HCT116 (cell line): Measurements from ENCODE around the gene ATRN. TPM values are rescaled to one million over a fixed set of nuclear protein-coding genes. Genes with fewer than 3 reads are reported as not detected.

Experiments used
- ATAC-seq: fragments of 200-7000 bp; cut with Tn5 transposase; 2 replicates; pipeline ENCODE4 v1.9.1; 2020; ENCODE audit warnings: mild to moderate bottlenecking, moderate library complexity
- BruUV-seq: library from RNA; stranded (reverse); fragments of 400-500 nt; replicated peaks from 2 replicates; lab custom pipeline; 2021; lab: Mats Ljungman, UMichigan
- CTCF ChIA-PET: fragments of 300-600 bp; sonication (Branson Sonifier 250); formaldehyde crosslinking; loops from one replicate; lab custom pipeline; 2021; ENCODE audit warnings: antibody characterized with exemption; lab: Charles Lee
- POLR2A ChIA-PET: fragments of 300-600, 350-600 bp; sonication (Branson Sonifier 250); formaldehyde crosslinking; loops from one replicate; lab custom pipeline; 2021; ENCODE audit warnings: antibody characterized with exemption; lab: Charles Lee
- RAD21 ChIA-PET, 2 experiments: fragments of 300-600 bp; sonication (Branson Sonifier 250); formaldehyde crosslinking; loops; one replicate each; lab custom pipeline; 2023; ENCODE audit warnings: low total read pairs in 2 of 2; ENCODE audit not compliant: uncharacterized antibody in 2 of 2, unreplicated experiment in 2 of 2, low non-redundant PET in 1 of 2; lab: Charles Lee
- DNase-seq: peaks from one replicate; pipeline ENCODE4 v3.0.0-alpha.2; 2010; ENCODE audit warnings: low read depth, low spot score
- H2AFZ ChIP-seq: fragments of 200-600 bp; shearing (Covaris generic), sonication (generic); 2 replicates; pipeline ENCODE4 v1.6.1; 2017; ENCODE audit warnings: low read depth, mixed run types, mixed read lengths, antibody characterized with exemption, low read length; ENCODE audit not compliant: poor library complexity, severe bottlenecking
- H3K27ac ChIP-seq: 2 replicates; pipeline ENCODE4 v1.5.1; 2012; ENCODE audit warnings: low read depth, low read length
- H3K27me3 ChIP-seq: fragments of 200-600 bp; sonication (generic); 2 replicates; pipeline ENCODE4 v1.6.1; 2016; ENCODE audit warnings: mixed run types, low read length, mixed read lengths; ENCODE audit not compliant: insufficient read depth
- H3K36me3 ChIP-seq, 2 experiments: fragments of 200-500 bp in 1 of 2; fragments of 200-600 bp in 1 of 2; sonication (Bioruptor generic) in 1 of 2; sonication (generic) in 1 of 2; 2 replicates each; pipeline versions ENCODE4 v1.5.1 to v1.6.1; 2014 to 2016; ENCODE audit warnings: low read length in 2 of 2, inconsistent platforms in 1 of 2, mixed read lengths in 1 of 2, mixed run types in 1 of 2; ENCODE audit not compliant: insufficient read depth in 2 of 2, control insufficient read depth in 1 of 2
- H3K4me1 ChIP-seq, 2 experiments: fragments of 200-600 bp in 1 of 2; sonication (generic) in 1 of 2; 2 replicates each; pipeline versions ENCODE4 v1.5.1 to v1.6.1; 2012 to 2017; ENCODE audit warnings: low read length in 2 of 2, inconsistent platforms in 1 of 2, mild to moderate bottlenecking in 1 of 2, mixed read lengths in 1 of 2, mixed run types in 1 of 2, moderate library complexity in 1 of 2; ENCODE audit not compliant: insufficient read depth in 2 of 2, control insufficient read depth in 1 of 2
- H3K4me2 ChIP-seq: fragments of 200-600 bp; sonication (generic); 2 replicates; pipeline ENCODE4 v1.6.1; 2017; ENCODE audit warnings: mixed run types, low read length, mixed read lengths
- H3K4me3 ChIP-seq, 2 experiments: fragments of 200-600 bp in 1 of 2; sonication (generic) in 1 of 2; replicated peaks in 1 of 2; 2 replicates each; pipeline ENCODE4 v1.5.1; 2011 to 2016; ENCODE audit warnings: low read length in 2 of 2, control low read depth in 1 of 2, low read depth in 1 of 2, mild to moderate bottlenecking in 1 of 2, mixed read lengths in 1 of 2, mixed run types in 1 of 2
- H3K79me2 ChIP-seq: fragments of 200-600 bp; sonication (generic); 2 replicates; pipeline ENCODE4 v1.6.1; 2017; ENCODE audit warnings: mild to moderate bottlenecking, mixed run types, low read length, moderate library complexity, mixed read lengths; ENCODE audit not compliant: insufficient read depth
- H3K9ac ChIP-seq: fragments of 200-600 bp; sonication (generic); 2 replicates; pipeline ENCODE4 v1.6.1; 2016; ENCODE audit warnings: low read length, mixed read lengths
- H3K9me2 ChIP-seq: fragments of 200-600 bp; sonication (generic), shearing (Covaris generic); 2 replicates; pipeline ENCODE4 v1.6.1; 2017; ENCODE audit warnings: mixed run types, mild to moderate bottlenecking, moderate library complexity; ENCODE audit not compliant: insufficient read depth
- H3K9me3 ChIP-seq, 2 experiments: fragments of 200-500 bp in 1 of 2; fragments of 200-600 bp in 1 of 2; sonication (Bioruptor generic) in 1 of 2; sonication (generic) in 1 of 2; 2 replicates each; pipeline ENCODE4 v1.6.1; 2014 to 2017; ENCODE audit warnings: low read length in 2 of 2, mixed read lengths in 2 of 2, inconsistent platforms in 1 of 2, low read depth in 1 of 2, mild to moderate bottlenecking in 1 of 2, mixed run types in 1 of 2, moderate library complexity in 1 of 2; ENCODE audit not compliant: control insufficient read depth in 1 of 2, insufficient read depth in 1 of 2
- H4K20me1 ChIP-seq: fragments of 200-600 bp; sonication (generic), shearing (Covaris generic); 2 replicates; pipeline ENCODE4 v1.6.1; 2017; ENCODE audit warnings: mixed run types, mild to moderate bottlenecking, moderate library complexity; ENCODE audit not compliant: insufficient read depth
- CTCF ChIP-seq, 3 experiments: fragments of 200-600 bp in 1 of 3; sonication (generic) in 1 of 3; IDR thresholded peaks in 2 of 3; conservative IDR thresholded peaks in 1 of 3; 2 replicates each; pipeline ENCODE4 v1.5.1; 2012 to 2017; ENCODE audit warnings: low read depth in 2 of 3, low read length in 2 of 3, antibody characterized with exemption in 1 of 3, borderline replicate concordance in 1 of 3, control low read depth in 1 of 3, mild to moderate bottlenecking in 1 of 3, mixed read lengths in 1 of 3, mixed run types in 1 of 3, moderate library complexity in 1 of 3; ENCODE audit not compliant: insufficient read depth in 1 of 3
- ELF1 ChIP-seq: IDR thresholded peaks from 2 replicates; pipeline ENCODE4 v1.6.1; 2012; ENCODE audit warnings: low read depth, borderline replicate concordance
- EZH2 ChIP-seq: fragments of 200-600 bp; sonication (generic); IDR thresholded peaks from 2 replicates; pipeline ENCODE4 v1.6.1; 2017; ENCODE audit warnings: antibody characterized with exemption, mixed run types
- FOSL1 ChIP-seq: IDR thresholded peaks from 2 replicates; pipeline ENCODE4 v1.6.1; 2012; ENCODE audit warnings: low read depth
- POLR2A ChIP-seq: IDR thresholded peaks from 2 replicates; pipeline ENCODE4 v1.7.0; 2011; ENCODE audit warnings: borderline replicate concordance; ENCODE audit not compliant: insufficient read depth, insufficient read length; ENCODE audit errors: extremely low read depth
- POLR2AphosphoS5 ChIP-seq: IDR thresholded peaks from 2 replicates; pipeline ENCODE4 v1.6.1; 2011; ENCODE audit warnings: mild to moderate bottlenecking, low read depth, low read length, moderate library complexity
- RAD21 ChIP-seq: IDR thresholded peaks from 2 replicates; pipeline ENCODE4 v1.6.1; 2012; ENCODE audit warnings: low read depth, mild to moderate bottlenecking
- SIN3A ChIP-seq: IDR thresholded peaks from 2 replicates; pipeline ENCODE4 v1.6.1; 2012; ENCODE audit warnings: low read depth
- SP1 ChIP-seq: IDR thresholded peaks from 2 replicates; pipeline ENCODE4 v1.6.1; 2012; ENCODE audit warnings: low read depth
- SRF ChIP-seq: IDR thresholded peaks from 2 replicates; pipeline ENCODE4 v1.6.1; 2012; ENCODE audit warnings: low read depth
- YY1 ChIP-seq: IDR thresholded peaks from 2 replicates; pipeline ENCODE4 v1.6.1; 2011; ENCODE audit warnings: low read length, low read depth, moderate library complexity, mild to moderate bottlenecking; ENCODE audit not compliant: insufficient replicate concordance; ENCODE audit errors: extremely low read depth
- intact Hi-C: fragments of 100-400 bp; cut with micrococcal nuclease; formaldehyde crosslinking; loops from 2 replicates; pipeline ENCODE4 v1.10.0; 2022
- total RNA-seq: library from RNA; stranded (reverse); gene quantifications from one replicate; pipeline ENCODE4 v1.2.1, GENCODE V29; 2021; ENCODE audit not compliant: unreplicated experiment

ATRN gene
- total RNA-seq, 1 experiment from 2014 or later = 24.4 TPM

- no peak for TF ChIP-seq POLR2AphosphoS5
- no peak for TF ChIP-seq EZH2
- no peak for TF ChIP-seq FOSL1
- TF ChIP-seq RAD21 = no peak
Observed at GRCh38 chr20:3698591-3699001, 227.8 kb downstream of the ATRN start (continued).

GRCh38 chr20:3699037-3699436 is 228.2 kb downstream of the ATRN start:
- CTCF ChIA-PET = interaction anchor here (3.1 kb wide), 1 partner anchor 12 kb away, joined by 16 read pairs; no protein-coding TSS in a partner anchor
- Histone ChIP-seq H3K4me1 (no peaks in the 10 kb centered on the region), H2AFZ (no peak overlapping the region), H3K27me3 (no peaks in the 10 kb centered on the region), H3K9ac (no peak overlapping the region), H4K20me1 (no peaks in the 10 kb centered on the region), H3K79me2 (no peaks in the 10 kb centered on the region), H3K9me3 (no peaks in the 10 kb centered on the region; a peak in 1 of 4 replicates), H3K4me3 (no peak overlapping the region), H3K9me2 (no peaks in the 10 kb centered on the region), H3K36me3 (no peaks in the 10 kb centered on the region), H3K27ac (no peak overlapping the region), H3K4me2 (no peak overlapping the region)
- no TSS peak for BruUV-seq
- no peak for TF ChIP-seq POLR2AphosphoS5
- no peak for TF ChIP-seq SIN3A
- no peak for TF ChIP-seq POLR2A
- TF ChIP-seq CTCF (IDR thresholded peaks at IDR 0.05 in 2 of 3, conservative IDR thresholded peaks at IDR 0.05 in 1 of 3; ENCODE audit: borderline replicate concordance in 1 of 3, insufficient read depth in 1 of 3, low read depth in 2 of 3, low read length in 2 of 3) = no peak
- no peak for TF ChIP-seq SP1
- TF ChIP-seq RAD21 = no peak
- no peak for TF ChIP-seq FOSL1
- no peak for TF ChIP-seq YY1
- no peak for TF ChIP-seq SRF
- no peak for TF ChIP-seq ELF1
- intact Hi-C loops = no loop called here
- ATAC-seq (no peak), DNase-seq (no peak)
- POLR2A ChIA-PET = no interaction called here
- RAD21 ChIA-PET = no interaction called here

Other genes starting within 250 kb of the ATRN start
- 22.7 TPM for gene SLC4A11, start 231.8 kb upstream of the ATRN start, total RNA-seq
- 4.6 TPM for gene DNAAF9, start 63.3 kb upstream of the ATRN start, total RNA-seq
- gene GFRA4, start 192.4 kb downstream of the ATRN start, total RNA-seq = not detected
- not detected for gene ADAM33, start 211.0 kb downstream of the ATRN start, total RNA-seq
- gene SIGLEC1, start 241.6 kb downstream of the ATRN start, total RNA-seq = 0.17 TPM